GM23248 (cell line): ENCODE measurements around the gene DSG4.

Source experiments
- EZH2 ChIP-seq: fragments of 200-600 bp; sonication (generic); IDR thresholded peaks from 2 replicates; pipeline ENCODE4 v1.6.1; 2018; ENCODE audit warnings: antibody characterized with exemption, mild to moderate bottlenecking; ENCODE audit not compliant: insufficient read depth, poor library complexity, severe bottlenecking
- EZH2phosphoT487 ChIP-seq: fragments of 200-600 bp; sonication (generic); IDR thresholded peaks from 2 replicates; pipeline ENCODE4 v1.6.1; 2018; ENCODE audit warnings: antibody characterized with exemption, moderate library complexity, mild to moderate bottlenecking, low read depth; ENCODE audit not compliant: insufficient read depth

DNA sequence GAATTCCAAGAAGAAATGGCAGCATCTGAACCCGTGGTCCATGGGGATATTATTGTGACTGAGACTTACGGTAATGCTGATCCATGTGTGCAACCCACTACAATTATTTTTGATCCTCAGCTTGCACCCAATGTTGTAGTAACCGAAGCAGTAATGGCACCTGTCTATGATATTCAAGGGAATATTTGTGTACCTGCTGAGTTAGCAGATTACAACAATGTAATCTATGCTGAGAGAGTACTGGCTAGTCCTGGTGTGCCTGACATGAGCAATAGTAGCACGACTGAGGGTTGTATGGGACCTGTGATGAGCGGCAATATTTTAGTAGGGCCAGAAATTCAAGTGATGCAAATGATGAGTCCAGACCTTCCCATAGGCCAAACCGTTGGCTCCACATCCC lies 36.6 kb downstream of the DSG4 start:
- TF ChIP-seq EZH2phosphoT487, result no peak
- TF ChIP-seq EZH2, result no peak
